Fibroblast of skin of left quadriceps (primary cell): Measurements from ENCODE around the gene DSTN.

Experiments used
- DNase-seq, 2 experiments: peaks; one replicate each; pipeline ENCODE4 v3.0.0-alpha.2; 2013; ENCODE audit warnings: low read depth in 2 of 2

DSTN gene

GRCh38 chr20:17549131-17549530, 20.7 kb upstream of the DSTN start:
- DNase-seq = no peak

GRCh38 chr20:17555106-17555505, 14.8 kb upstream of the DSTN start:
- DNase-seq = no peak

GRCh38 chr20:17556837-17557674, 12.8 kb upstream of the DSTN start:
- no peak for DNase-seq

- peak in 1 of 2 experiments; percentile 32 for DNase-seq
Observed at GRCh38 chr20:17557675-17558006, 12.2 kb upstream of the DSTN start.

GRCh38 chr20:17558154-17558940, 11.5 kb upstream of the DSTN start:
- DNase-seq = peak; percentile 55 to 61

- DNase-seq = no peak
Observed at GRCh38 chr20:17558941-17559304, 11.0 kb upstream of the DSTN start.

GRCh38 chr20:17559338-17559737, 10.5 kb upstream of the DSTN start:
- DNase-seq = no peak

- no peak for DNase-seq
Observed at GRCh38 chr20:17560344-17561074, 9.4 kb upstream of the DSTN start.

GRCh38 chr20:17562804-17563305, 7.0 kb upstream of the DSTN start:
- DNase-seq = peak; percentile 70 to 73

- peak; percentile 44 to 57 for DNase-seq
Observed at GRCh38 chr20:17565169-17565845, 4.6 kb upstream of the DSTN start.

GRCh38 chr20:17566345-17566744, 3.5 kb upstream of the DSTN start:
- DNase-seq = no peak

GRCh38 chr20:17568045-17568788, 1.7 kb upstream of the DSTN start:
- no peak for DNase-seq

GRCh38 chr20:17568972-17569521, 828 bp upstream of the DSTN start:
- DNase-seq = peak; percentile 98

- DNase-seq = no peak
Observed at GRCh38 chr20:17570347-17571152, 675 bp downstream of the DSTN start.

GRCh38 chr20:17571153-17571527, 1.3 kb downstream of the DSTN start:
- no peak for DNase-seq

- no peak for DNase-seq
Observed at GRCh38 chr20:17572034-17572638, 2.3 kb downstream of the DSTN start.

- DNase-seq = no peak
Observed at GRCh38 chr20:17573463-17573862, 3.6 kb downstream of the DSTN start.

- no peak for DNase-seq
Observed at GRCh38 chr20:17576215-17576614, 6.3 kb downstream of the DSTN start.

- DNase-seq = no peak
Observed at GRCh38 chr20:17579369-17580039, 9.6 kb downstream of the DSTN start.
